Amygdala (tissue), 56 donors: ENCODE results near the gene SMPD4.
"Not testable (repeated sequence)": the region's sequence is repeated elsewhere in the genome, so short reads cannot be mapped to it uniquely, and the experiment has no call there.

Experiments used
- DNase-seq, 56 donors: peaks; one replicate each; lab custom pipeline; 2025; lab: John Stamatoyannopoulos, UW

The SMPD4 gene

DNA sequence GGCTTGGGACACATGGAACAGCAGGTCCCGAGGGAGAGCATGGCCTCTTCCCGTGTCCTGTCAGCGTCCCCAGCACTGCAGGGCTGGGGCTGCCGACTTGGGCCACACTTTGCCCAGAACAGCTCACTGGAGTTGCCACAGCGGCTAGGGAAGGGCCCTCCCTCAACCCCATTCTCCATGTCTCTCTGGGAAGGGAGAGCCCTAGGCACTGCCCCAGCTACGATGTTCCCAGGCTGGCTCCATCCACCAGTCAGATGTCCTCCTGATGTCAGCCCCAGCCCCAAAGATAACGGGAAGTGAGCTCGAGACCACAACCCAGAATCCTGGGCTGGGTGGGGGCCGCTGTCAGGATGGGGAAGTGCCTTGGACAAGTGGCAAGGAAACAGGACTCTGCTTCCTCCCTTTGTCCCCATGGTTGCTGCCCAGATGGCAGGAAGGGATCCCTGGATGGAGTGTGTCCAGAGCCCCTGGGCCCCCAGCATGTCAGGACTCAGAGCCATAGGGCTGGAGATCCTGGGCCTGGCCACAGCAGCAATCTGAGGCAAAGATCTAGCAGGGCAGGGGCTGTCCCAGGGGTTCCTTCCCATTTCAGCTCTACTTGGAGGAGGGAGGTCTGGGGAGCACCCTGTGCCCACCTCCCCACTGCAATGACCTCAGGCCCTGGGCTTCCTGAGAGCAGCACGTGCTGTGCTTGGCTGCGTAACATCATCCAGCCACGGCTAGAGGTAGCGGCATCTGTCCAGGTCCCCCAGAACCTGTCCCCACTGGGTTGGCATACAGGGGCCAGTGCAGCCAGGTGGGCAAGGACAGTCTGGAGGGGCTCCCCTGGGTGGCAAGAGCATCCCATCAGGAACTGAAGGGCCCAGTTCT lies 38.8 kb downstream of the SMPD4 start:
- DNase-seq: not testable (repeated sequence)

GRCh38 chr2:130141645-130142370 lies 39.6 kb downstream of the SMPD4 start:
- not testable (repeated sequence) for DNase-seq

- DNase-seq: not testable (repeated sequence)
Observed at GRCh38 chr2:130141002-130141401, 40.4 kb downstream of the SMPD4 start.

- not testable (repeated sequence) for DNase-seq
Observed at GRCh38 chr2:130140516-130140915, 40.9 kb downstream of the SMPD4 start.

DNA sequence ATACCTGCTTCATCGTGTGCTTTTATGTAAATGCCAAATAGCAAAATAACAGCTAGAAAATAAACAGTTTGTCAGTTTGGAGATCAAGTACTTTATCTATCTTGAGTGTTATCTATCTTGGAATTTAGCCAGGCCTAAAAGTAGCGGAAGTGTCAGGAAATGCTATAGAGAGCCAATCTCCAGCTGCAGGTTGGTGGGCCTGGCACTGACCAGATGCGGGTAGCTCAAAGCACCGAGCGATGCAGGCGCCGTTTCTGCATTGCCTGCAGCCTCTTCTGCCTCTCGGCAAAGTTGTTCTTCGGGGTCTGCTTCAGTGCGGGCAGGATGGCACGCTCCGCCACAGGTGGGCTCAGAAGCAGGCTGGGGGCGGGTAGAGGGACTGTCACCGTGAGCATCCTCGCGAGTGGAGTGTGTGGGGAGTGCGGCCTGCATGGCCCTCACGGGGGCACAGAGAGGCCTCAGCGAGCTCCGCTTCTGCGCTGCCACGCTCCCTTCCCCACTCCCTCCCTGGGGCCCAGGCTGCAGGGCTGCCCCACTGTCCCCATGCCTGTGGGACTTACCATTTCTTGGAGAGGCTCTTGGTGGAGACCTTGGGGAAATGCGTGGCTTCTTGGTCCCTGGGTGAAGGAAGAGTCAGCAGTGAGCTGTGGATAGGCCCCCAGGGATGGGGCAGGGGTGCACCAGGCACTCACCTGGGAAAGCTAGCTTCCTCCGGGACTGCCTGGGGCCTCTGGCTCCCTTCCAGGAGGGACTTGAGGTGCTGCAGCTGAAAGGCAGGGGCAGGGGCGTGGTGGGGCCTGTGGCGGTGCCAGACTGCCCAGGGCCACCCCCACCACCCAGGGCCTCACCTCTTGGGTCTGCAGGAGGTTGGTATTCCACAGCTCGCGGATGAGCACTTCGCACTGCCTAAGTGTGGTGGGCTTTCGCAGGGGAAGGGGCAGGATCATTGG lies 41.8 kb downstream of the SMPD4 start:
- not testable (repeated sequence) for DNase-seq

- DNase-seq: not testable (repeated sequence)
Observed at GRCh38 chr2:130138841-130139251, 42.6 kb downstream of the SMPD4 start.

- DNase-seq: not testable (repeated sequence)
Observed at GRCh38 chr2:130138326-130138725, 43.1 kb downstream of the SMPD4 start.

DNA sequence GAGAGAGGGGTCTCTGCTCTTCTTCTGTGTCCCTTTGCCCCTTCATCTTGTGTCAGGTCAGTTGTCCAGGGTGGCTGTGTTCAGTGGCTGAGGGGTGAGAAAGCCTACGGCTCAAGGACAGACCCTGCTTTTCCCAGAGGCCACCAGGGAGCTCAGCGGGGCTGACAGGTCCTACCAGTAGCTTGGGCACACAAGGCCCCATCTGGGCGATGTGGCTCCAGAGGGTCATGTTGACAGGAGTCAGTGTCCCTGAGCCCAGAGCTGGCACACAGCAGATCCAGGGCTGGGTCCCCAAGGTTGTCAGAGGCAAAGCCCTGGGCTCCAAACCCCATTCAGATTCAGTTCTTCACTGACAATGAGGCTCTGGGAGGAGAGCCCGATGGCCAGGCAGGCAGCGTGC lies 44.3 kb downstream of the SMPD4 start:
- not testable (repeated sequence) for DNase-seq

- not testable (repeated sequence) for DNase-seq
Observed at GRCh38 chr2:130136546-130136945, 44.9 kb downstream of the SMPD4 start.

- DNase-seq: no peak
Observed at GRCh38 chr2:130135692-130136541, 45.5 kb downstream of the SMPD4 start.

- DNase-seq: not testable (repeated sequence)
Observed at GRCh38 chr2:130129120-130129829, 52.1 kb downstream of the SMPD4 start, which contains the start of gene POTEF. POTEF (minus strand) TSS chr2:130129222; CDS start chr2:130120515, 8,707 bp downstream.

GRCh38 chr2:130128464-130128863 lies 52.9 kb downstream of the SMPD4 start:
- not testable (repeated sequence) for DNase-seq

- DNase-seq: not testable (repeated sequence)
Observed at GRCh38 chr2:130127726-130128125, 53.7 kb downstream of the SMPD4 start.

GRCh38 chr2:130120924-130121323 lies 60.5 kb downstream of the SMPD4 start:
- not testable (repeated sequence) for DNase-seq

GRCh38 chr2:130102597-130103363 lies 78.6 kb downstream of the SMPD4 start:
- DNase-seq: not testable (repeated sequence)
